Stomach (tissue), 4 donors: Measurements from ENCODE around the gene VWC2L.

Experiments used
- EP300 ChIP-seq: sonication (generic); formaldehyde crosslinking; IDR thresholded peaks from one replicate; pipeline ENCODE4 v1.6.1; 2017; ENCODE audit warnings: antibody characterized with exemption
- TF ChIP-seq, protein P1 (sequence below), 7 experiments: fragments of 450-650 bp in 4 of 7; fragments of 200-600 bp in 3 of 7; sonication (generic) in 3 of 7; IDR thresholded peaks; one replicate each; pipeline ENCODE4 v1.5.1; 2016 to 2019; ENCODE audit warnings: antibody characterized with exemption in 7 of 7, control low read depth in 2 of 7, mild to moderate bottlenecking in 1 of 7

DNA sequence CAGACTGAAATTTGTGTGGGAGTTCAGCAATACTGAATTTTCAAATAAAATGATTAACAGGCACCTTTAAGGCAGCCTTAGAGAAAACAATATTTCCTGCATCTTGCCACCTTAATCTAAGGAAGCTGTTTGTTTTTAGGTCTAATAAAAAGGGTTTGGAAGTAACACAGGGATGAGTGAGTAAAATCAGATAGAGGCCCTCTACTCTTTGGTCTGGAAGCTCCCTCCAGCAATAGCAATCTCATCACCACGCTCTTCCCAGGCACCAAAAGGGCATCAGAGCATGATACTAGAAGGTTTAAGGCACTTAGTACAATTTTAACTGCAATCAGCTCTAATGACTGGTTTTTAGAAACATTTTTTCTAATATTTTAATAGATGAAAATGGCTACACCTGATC, 155.6 kb downstream of the VWC2L start:
- no peak for TF ChIP-seq EP300
- TF ChIP-seq, protein P1, sequence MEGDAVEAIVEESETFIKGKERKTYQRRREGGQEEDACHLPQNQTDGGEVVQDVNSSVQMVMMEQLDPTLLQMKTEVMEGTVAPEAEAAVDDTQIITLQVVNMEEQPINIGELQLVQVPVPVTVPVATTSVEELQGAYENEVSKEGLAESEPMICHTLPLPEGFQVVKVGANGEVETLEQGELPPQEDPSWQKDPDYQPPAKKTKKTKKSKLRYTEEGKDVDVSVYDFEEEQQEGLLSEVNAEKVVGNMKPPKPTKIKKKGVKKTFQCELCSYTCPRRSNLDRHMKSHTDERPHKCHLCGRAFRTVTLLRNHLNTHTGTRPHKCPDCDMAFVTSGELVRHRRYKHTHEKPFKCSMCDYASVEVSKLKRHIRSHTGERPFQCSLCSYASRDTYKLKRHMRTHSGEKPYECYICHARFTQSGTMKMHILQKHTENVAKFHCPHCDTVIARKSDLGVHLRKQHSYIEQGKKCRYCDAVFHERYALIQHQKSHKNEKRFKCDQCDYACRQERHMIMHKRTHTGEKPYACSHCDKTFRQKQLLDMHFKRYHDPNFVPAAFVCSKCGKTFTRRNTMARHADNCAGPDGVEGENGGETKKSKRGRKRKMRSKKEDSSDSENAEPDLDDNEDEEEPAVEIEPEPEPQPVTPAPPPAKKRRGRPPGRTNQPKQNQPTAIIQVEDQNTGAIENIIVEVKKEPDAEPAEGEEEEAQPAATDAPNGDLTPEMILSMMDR (IDR thresholded peaks at IDR 0.05) = no peak
